Measurements from ENCODE around the gene CALML6.

DNA sequence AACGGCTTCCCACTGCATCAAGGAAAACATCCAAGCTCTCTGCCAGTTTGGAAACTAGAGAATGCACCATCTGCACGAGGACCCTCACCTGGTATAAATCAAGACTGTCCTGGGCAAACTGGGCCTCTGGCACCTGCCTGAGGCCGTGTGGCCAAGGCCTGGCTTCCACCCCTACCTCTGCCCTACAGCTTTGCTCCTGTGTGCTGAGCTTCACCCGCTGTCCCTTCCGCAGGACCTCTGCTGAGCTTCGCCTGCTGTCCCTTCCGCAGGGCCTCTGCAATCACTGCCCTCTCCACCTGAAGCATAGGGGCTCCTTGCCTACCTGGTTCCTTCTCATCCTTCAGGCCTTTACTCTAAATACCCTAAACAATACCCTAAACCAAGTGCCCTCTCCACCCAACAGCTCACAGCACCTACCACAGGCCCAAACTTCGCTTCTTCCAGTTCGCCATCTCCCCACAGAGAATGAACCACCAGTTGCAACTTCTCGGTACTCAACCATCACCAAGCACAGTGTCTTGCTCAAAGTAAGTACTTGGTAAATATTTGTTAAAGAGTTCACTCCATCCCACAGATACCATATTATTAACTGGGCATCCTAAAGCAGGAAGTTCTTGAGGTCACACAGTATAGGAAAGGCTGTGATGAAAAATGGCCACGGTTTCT is 42.6 kb upstream of the CALML6 start:
- TF ChIP-seq POLR2A (IDR thresholded peaks at IDR 0.05) = no peak
- TF ChIP-seq, protein P1, sequence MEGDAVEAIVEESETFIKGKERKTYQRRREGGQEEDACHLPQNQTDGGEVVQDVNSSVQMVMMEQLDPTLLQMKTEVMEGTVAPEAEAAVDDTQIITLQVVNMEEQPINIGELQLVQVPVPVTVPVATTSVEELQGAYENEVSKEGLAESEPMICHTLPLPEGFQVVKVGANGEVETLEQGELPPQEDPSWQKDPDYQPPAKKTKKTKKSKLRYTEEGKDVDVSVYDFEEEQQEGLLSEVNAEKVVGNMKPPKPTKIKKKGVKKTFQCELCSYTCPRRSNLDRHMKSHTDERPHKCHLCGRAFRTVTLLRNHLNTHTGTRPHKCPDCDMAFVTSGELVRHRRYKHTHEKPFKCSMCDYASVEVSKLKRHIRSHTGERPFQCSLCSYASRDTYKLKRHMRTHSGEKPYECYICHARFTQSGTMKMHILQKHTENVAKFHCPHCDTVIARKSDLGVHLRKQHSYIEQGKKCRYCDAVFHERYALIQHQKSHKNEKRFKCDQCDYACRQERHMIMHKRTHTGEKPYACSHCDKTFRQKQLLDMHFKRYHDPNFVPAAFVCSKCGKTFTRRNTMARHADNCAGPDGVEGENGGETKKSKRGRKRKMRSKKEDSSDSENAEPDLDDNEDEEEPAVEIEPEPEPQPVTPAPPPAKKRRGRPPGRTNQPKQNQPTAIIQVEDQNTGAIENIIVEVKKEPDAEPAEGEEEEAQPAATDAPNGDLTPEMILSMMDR (IDR thresholded peaks at IDR 0.05) = no peak
